Neuron (in vitro differentiated cells): ENCODE results near the gene RNF128.
"Not testable (repeated sequence)": the region's sequence is repeated elsewhere in the genome, so short reads cannot be mapped to it uniquely, and the experiment has no call there.

ENCODE experiments used
- H2AFZ ChIP-seq: one replicate; pipeline ENCODE4 v1.6.1; 2013; ENCODE audit warnings: low read depth, mild to moderate bottlenecking, inconsistent platforms, low read length, moderate library complexity
- H3K27me3 ChIP-seq: one replicate; pipeline ENCODE4 v1.6.1; 2013; ENCODE audit warnings: low read length; ENCODE audit not compliant: insufficient read depth
- H3K36me3 ChIP-seq: one replicate; pipeline ENCODE4 v1.6.1; 2013; ENCODE audit warnings: low read length; ENCODE audit not compliant: insufficient read depth
- H3K4me1 ChIP-seq: one replicate; pipeline ENCODE4 v1.6.1; 2013; ENCODE audit warnings: low read length; ENCODE audit not compliant: insufficient read depth
- H3K4me3 ChIP-seq: 2 replicates; pipeline ENCODE4 v1.5.1; 2013; ENCODE audit warnings: mild to moderate bottlenecking, low read length, moderate library complexity
- H3K9me3 ChIP-seq: one replicate; pipeline ENCODE4 v1.6.1; 2013; ENCODE audit warnings: low read length

The RNF128 gene

GRCh38 chrX:106774981-106775380 is 48.5 kb downstream of the RNF128 start:
- H2AFZ ChIP-seq: no peak overlapping the region
- no peaks in the 10 kb centered on the region for H3K27me3 ChIP-seq
- no peak overlapping the region for H3K4me3 ChIP-seq
- H3K4me1 ChIP-seq: no peaks in the 10 kb centered on the region
- H3K9me3 ChIP-seq: no peaks in the 10 kb centered on the region
- H3K36me3 ChIP-seq: no peaks in the 10 kb centered on the region

- no peak overlapping the region for H2AFZ ChIP-seq
- H3K4me1 ChIP-seq: no peaks in the 10 kb centered on the region
- no peak overlapping the region for H3K4me3 ChIP-seq
- peaks cover 2% of the 10 kb centered on the region for H3K27me3 ChIP-seq
- H3K9me3 ChIP-seq: no peaks in the 10 kb centered on the region
- H3K36me3 ChIP-seq: no peaks in the 10 kb centered on the region
Observed at GRCh38 chrX:106780264-106780663, 53.8 kb downstream of the RNF128 start.

GRCh38 chrX:106780664-106781377 is 54.3 kb downstream of the RNF128 start:
- H2AFZ ChIP-seq: no peak overlapping the region
- no peaks in the 10 kb centered on the region for H3K4me1 ChIP-seq
- H3K9me3 ChIP-seq: no peaks in the 10 kb centered on the region
- no peaks in the 10 kb centered on the region for H3K36me3 ChIP-seq
- H3K4me3 ChIP-seq: no peak overlapping the region
- H3K27me3 ChIP-seq: peaks cover 2% of the 10 kb centered on the region

GRCh38 chrX:106783716-106784115 is 57.2 kb downstream of the RNF128 start:
- no peaks in the 10 kb centered on the region for H3K4me1 ChIP-seq
- no peak overlapping the region for H2AFZ ChIP-seq
- H3K36me3 ChIP-seq: no peaks in the 10 kb centered on the region
- no peaks in the 10 kb centered on the region for H3K9me3 ChIP-seq
- no peak overlapping the region for H3K4me3 ChIP-seq
- H3K27me3 ChIP-seq: peaks cover 2% of the 10 kb centered on the region

- no peaks in the 10 kb centered on the region for H3K27me3 ChIP-seq
- no peak overlapping the region for H2AFZ ChIP-seq
- H3K4me3 ChIP-seq: no peak overlapping the region
- no peaks in the 10 kb centered on the region for H3K36me3 ChIP-seq
- H3K4me1 ChIP-seq: no peaks in the 10 kb centered on the region
- H3K9me3 ChIP-seq: no peaks in the 10 kb centered on the region
Observed at GRCh38 chrX:106791495-106791894, 65.0 kb downstream of the RNF128 start.

GRCh38 chrX:106802063-106802387 is 75.5 kb downstream of the RNF128 start:
- Histone ChIP-seq H2AFZ (no peak overlapping the region), H3K9me3 (no peaks in the 10 kb centered on the region), H3K27me3 (peaks cover 46% of the 10 kb centered on the region), H3K4me3 (peak overlapping the region; percentile 12), H3K4me1 (no peaks in the 10 kb centered on the region), H3K36me3 (no peaks in the 10 kb centered on the region)

GRCh38 chrX:106802388-106803275 is 76.1 kb downstream of the RNF128 start, which contains the start of gene TBC1D8B:
Gene TBC1D8B (plus strand): TSS chrX:106802673. CDS start chrX:106802854, 181 bp downstream.
- Histone ChIP-seq H3K4me1 (no peaks in the 10 kb centered on the region), H3K27me3 (peaks cover 46% of the 10 kb centered on the region), H3K9me3 (no peaks in the 10 kb centered on the region), H2AFZ (no peak within 1 kb of the TSS), H3K36me3 (no peaks in the 10 kb centered on the region), H3K4me3 (peak within 1 kb of the TSS; percentile 26)

- Histone ChIP-seq H3K9me3 (no peaks in the 10 kb centered on the region), H3K4me1 (no peaks in the 10 kb centered on the region), H2AFZ (no peak overlapping the region), H3K36me3 (no peaks in the 10 kb centered on the region), H3K4me3 (no peak overlapping the region), H3K27me3 (no peaks in the 10 kb centered on the region)
Observed at GRCh38 chrX:106811131-106811910, 84.8 kb downstream of the RNF128 start.

GRCh38 chrX:106812930-106813329 is 86.4 kb downstream of the RNF128 start:
- H3K36me3 ChIP-seq, H3K4me1 ChIP-seq, H3K4me3 ChIP-seq, H3K9me3 ChIP-seq, H3K27me3 ChIP-seq, H2AFZ ChIP-seq: not testable (repeated sequence)

GRCh38 chrX:106814093-106814492 is 87.6 kb downstream of the RNF128 start:
- not testable (repeated sequence) for H3K27me3 ChIP-seq, H3K4me3 ChIP-seq, H3K36me3 ChIP-seq, H2AFZ ChIP-seq, H3K4me1 ChIP-seq, H3K9me3 ChIP-seq
